BJ (cell line): Measurements from ENCODE around the gene PSMC5. TPM values are rescaled to one million over a fixed set of nuclear protein-coding genes. Genes with fewer than 3 reads are reported as not detected.
"Not testable (repeated sequence)": the region's sequence is repeated elsewhere in the genome, so short reads cannot be mapped to it uniquely, and the experiment has no call there.

Experiments used
- CTCF ChIA-PET: fragments of 350-600 bp; formaldehyde crosslinking; extraction: SDS; loops from one replicate; lab custom pipeline; 2021; ENCODE audit warnings: antibody characterized with exemption, inconsistent platforms; lab: Yijun Ruan, JAX
- POLR2A ChIA-PET: fragments of 300-600 bp; sonication (Branson Sonifier 250); formaldehyde crosslinking; extraction: SDS; loops from one replicate; lab custom pipeline; 2021; ENCODE audit warnings: antibody characterized with exemption; lab: Charles Lee
- DNase-seq: peaks from one replicate; pipeline ENCODE4 v3.0.0-alpha.2; 2011; ENCODE audit warnings: low read depth
- H3K27me3 ChIP-seq: 2 replicates; pipeline ENCODE4 v1.6.0; 2011; ENCODE audit warnings: low read length; ENCODE audit not compliant: control insufficient read depth, insufficient read depth
- H3K36me3 ChIP-seq: 2 replicates; pipeline ENCODE4 v1.5.1; 2011; ENCODE audit warnings: low read length; ENCODE audit not compliant: control insufficient read depth, insufficient read depth
- H3K4me3 ChIP-seq: 2 replicates; pipeline ENCODE4 v1.5.1; 2011; ENCODE audit warnings: low read depth, mild to moderate bottlenecking, control low read depth, low read length
- CTCF ChIP-seq: IDR thresholded peaks from 2 replicates; pipeline ENCODE4 v1.5.1; 2011; ENCODE audit warnings: low read depth, mild to moderate bottlenecking, control low read depth, inconsistent platforms, low read length, moderate library complexity; ENCODE audit not compliant: insufficient read depth
- polyA plus RNA-seq: library from polyadenylated mRNA; depleted of rRNA; stranded (reverse); fragments of >200 nt; gene quantifications from 2 replicates; pipeline ENCODE4 v1.2.3, GENCODE V29; 2011

Gene PSMC5
- polyA plus RNA-seq, 1 experiment: 151 TPM

GRCh38 chr17:63859257-63859656 is 32.0 kb downstream of the PSMC5 start:
- no peak for TF ChIP-seq CTCF
- no peak for DNase-seq
- ChIA-PET POLR2A (no interaction called here), CTCF (interaction anchor here (0.6 to 5.2 kb wide), 10 partner anchors 8 to 1648 kb away, joined by 3 to 28 read pairs (median 4); partner anchors contain the start of gene GH2)
- Histone ChIP-seq H3K4me3 (no peak overlapping the region), H3K27me3 (peaks cover 13% of the 10 kb centered on the region), H3K36me3 (no peaks in the 10 kb centered on the region)

- POLR2A ChIA-PET, H3K4me3 ChIP-seq, DNase-seq, H3K27me3 ChIP-seq, H3K36me3 ChIP-seq: not testable (repeated sequence)
- CTCF ChIA-PET: interaction anchor here (0.8 to 6.5 kb wide), 16 partner anchors 10 to 637 kb away, joined by 3 to 37 read pairs (median 4); partner anchors contain the start of genes GH2, PSMC5 and SMARCD2
Measured at GRCh38 chr17:63866625-63867024, 39.4 kb downstream of the PSMC5 start.

GRCh38 chr17:63869491-63870291 is 42.5 kb downstream of the PSMC5 start:
- peak; percentile 4 for DNase-seq
- POLR2A ChIA-PET, H3K27me3 ChIP-seq, H3K4me3 ChIP-seq, H3K36me3 ChIP-seq: not testable (repeated sequence)
- CTCF ChIA-PET: interaction anchor here (0.6 to 6.5 kb wide), 9 partner anchors 12 to 27 kb away, joined by 3 to 37 read pairs (median 4); partner anchors contain the start of genes GH2 and SMARCD2
- peak; percentile 32 for TF ChIP-seq CTCF

GRCh38 chr17:63870292-63870665 is 43.0 kb downstream of the PSMC5 start:
- CTCF ChIA-PET: interaction anchor here (1.0 to 6.5 kb wide), 6 partner anchors 11 to 28 kb away, joined by 4 to 37 read pairs (median 5); partner anchors contain the start of genes GH2 and SMARCD2
- H3K36me3 ChIP-seq, H3K27me3 ChIP-seq, H3K4me3 ChIP-seq, DNase-seq: not testable (repeated sequence)
- POLR2A ChIA-PET: interaction anchor here (0.6 kb wide), 1 partner anchor 489 kb away, joined by 3 read pairs; no protein-coding TSS in a partner anchor

- H3K36me3 ChIP-seq, POLR2A ChIA-PET, H3K27me3 ChIP-seq, DNase-seq, H3K4me3 ChIP-seq, CTCF ChIA-PET: not testable (repeated sequence)
Measured at GRCh38 chr17:63871646-63872365, 44.6 kb downstream of the PSMC5 start.

- not testable (repeated sequence) for H3K4me3 ChIP-seq, DNase-seq
- CTCF ChIA-PET: interaction anchor here (1.5 to 8.5 kb wide), 2 partner anchors 9 to 16 kb away, joined by 3 to 72 read pairs; no protein-coding TSS in a partner anchor
Measured at GRCh38 chr17:63873577-63873976, 46.3 kb downstream of the PSMC5 start, which contains the start of gene CSH2. CSH2 (minus strand) TSS chr17:63873677; CDS start chr17:63873614, 63 bp downstream.

GRCh38 chr17:63874061-63874626 is 46.9 kb downstream of the PSMC5 start:
- CTCF ChIA-PET: interaction anchor here (1.2 to 8.5 kb wide), 3 partner anchors 8 to 15 kb away, joined by 3 to 72 read pairs (median 3); no protein-coding TSS in a partner anchor
- H3K36me3 ChIP-seq, POLR2A ChIA-PET, DNase-seq, H3K4me3 ChIP-seq: not testable (repeated sequence)
- H3K27me3 ChIP-seq: peaks cover 11% of the 10 kb centered on the region

More at GRCh38 chr17:63873577-63873976, 46.3 kb downstream of the PSMC5 start, which contains the start of gene CSH2:
- peaks cover 11% of the 10 kb centered on the region for H3K27me3 ChIP-seq
- H3K36me3 ChIP-seq, POLR2A ChIA-PET: not testable (repeated sequence)

GRCh38 chr17:63874693-63875092 is 47.5 kb downstream of the PSMC5 start:
- POLR2A ChIA-PET, H3K4me3 ChIP-seq, DNase-seq, H3K36me3 ChIP-seq: not testable (repeated sequence)
- CTCF ChIA-PET: interaction anchor here (1.2 to 8.5 kb wide), 4 partner anchors 8 to 26 kb away, joined by 3 to 72 read pairs (median 4); no protein-coding TSS in a partner anchor
- H3K27me3 ChIP-seq: peaks cover 11% of the 10 kb centered on the region

- not testable (repeated sequence) for DNase-seq, H3K4me3 ChIP-seq, H3K36me3 ChIP-seq
- H3K27me3 ChIP-seq: peaks cover 14% of the 10 kb centered on the region
- POLR2A ChIA-PET: interaction anchor here (0.6 kb wide), 1 partner anchor 17 kb away, joined by 3 read pairs; no protein-coding TSS in a partner anchor
- CTCF ChIA-PET: interaction anchor here (1.7 to 8.5 kb wide), 2 partner anchors 11 to 13 kb away, joined by 5 to 72 read pairs; no protein-coding TSS in a partner anchor
Measured at GRCh38 chr17:63878413-63878812, 51.2 kb downstream of the PSMC5 start.
